ENCODE data around the gene C12orf76.
"Not testable (repeated sequence)": the region's sequence is repeated elsewhere in the genome, so short reads cannot be mapped to it uniquely, and the experiment has no call there.

Gene C12orf76

DNA sequence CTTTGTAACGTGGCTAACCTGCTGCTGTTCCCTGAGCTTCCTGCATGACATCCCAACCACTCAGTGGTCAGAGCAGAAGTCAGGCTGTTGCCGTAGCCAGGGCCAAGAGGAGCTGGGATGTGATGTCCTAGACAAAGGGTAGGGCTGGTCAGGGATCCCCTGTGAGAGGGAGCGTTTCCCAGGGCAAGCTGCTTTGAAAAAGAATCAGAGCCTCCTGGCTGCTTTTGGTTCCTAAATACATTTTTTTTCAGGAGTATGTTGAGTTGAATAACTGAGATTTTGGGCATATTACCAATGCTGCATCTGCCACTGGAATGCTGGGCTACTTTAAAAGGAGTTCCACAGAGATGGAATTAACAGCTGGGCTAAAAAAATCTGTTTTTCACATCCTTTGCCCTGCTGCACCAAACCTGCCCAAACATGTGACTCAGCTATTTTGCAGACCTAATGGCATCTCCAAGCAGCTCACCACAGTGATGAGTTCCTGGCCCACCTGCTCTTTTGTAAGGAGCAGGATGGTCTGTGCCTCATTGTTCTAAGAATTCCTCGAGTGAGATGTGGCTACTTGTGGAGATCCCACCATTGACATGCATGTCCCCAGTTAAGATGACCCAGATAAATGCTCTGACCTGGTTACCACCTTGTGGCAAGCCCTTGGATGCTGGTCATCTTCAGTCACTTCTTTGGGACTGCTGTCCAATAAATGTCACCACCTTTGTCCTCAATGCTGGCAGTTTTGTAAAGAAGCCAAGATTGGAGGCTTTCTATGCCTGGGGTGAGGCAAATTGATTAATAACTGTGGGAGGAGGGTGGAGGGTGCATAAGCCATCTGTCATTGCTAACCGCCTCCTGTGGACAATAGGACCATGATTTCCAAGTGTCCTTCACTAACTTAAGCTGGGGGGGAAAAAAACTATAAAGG lies 25.0 kb downstream of the C12orf76 start:
- H3K36me3 Mint-ChIP-seq (ENCODE audit: low read depth) = peaks cover 54% of the 10 kb centered on the region
- no peak overlapping the region for H3K27ac Mint-ChIP-seq

DNA sequence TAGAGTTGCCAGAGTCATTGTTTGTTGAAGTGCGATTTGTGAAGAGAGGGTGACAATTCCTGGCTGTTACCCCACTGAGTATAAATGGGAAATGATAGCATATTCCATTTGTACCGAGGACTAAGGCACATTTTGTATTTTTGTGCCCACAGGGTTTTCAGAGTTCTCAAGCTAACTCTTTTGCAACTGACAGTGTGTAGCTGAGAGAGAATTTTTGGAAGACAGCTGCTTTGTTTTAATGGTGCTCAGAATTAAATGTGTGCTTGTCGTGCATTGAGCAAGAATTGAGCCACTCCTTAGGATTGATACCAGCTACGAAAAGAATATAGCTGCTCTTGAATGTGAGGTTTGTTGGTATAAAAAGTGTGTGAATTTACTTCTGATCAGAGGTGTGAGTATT lies 27.4 kb downstream of the C12orf76 start:
- H3K36me3 Mint-ChIP-seq (ENCODE audit: low read depth) = peaks cover 50% of the 10 kb centered on the region
- H3K9me3 Mint-ChIP-seq = no peaks in the 10 kb centered on the region
- H3K4me3 Mint-ChIP-seq = no peak overlapping the region
- H3K27ac Mint-ChIP-seq = no peak overlapping the region
- no peaks in the 10 kb centered on the region for H3K27me3 Mint-ChIP-seq (ENCODE audit: low read depth)
- peaks cover 15% of the 10 kb centered on the region for H3K4me1 Mint-ChIP-seq (ENCODE audit: low read depth)

More for the DNA sequence above, 25.0 kb downstream of the C12orf76 start:
- H3K4me3 Mint-ChIP-seq = no peak overlapping the region
- H3K4me1 Mint-ChIP-seq (ENCODE audit: low read depth) = peaks cover 17% of the 10 kb centered on the region
- H3K27me3 Mint-ChIP-seq (ENCODE audit: low read depth) = no peaks in the 10 kb centered on the region
- H3K9me3 Mint-ChIP-seq = no peaks in the 10 kb centered on the region

DNA sequence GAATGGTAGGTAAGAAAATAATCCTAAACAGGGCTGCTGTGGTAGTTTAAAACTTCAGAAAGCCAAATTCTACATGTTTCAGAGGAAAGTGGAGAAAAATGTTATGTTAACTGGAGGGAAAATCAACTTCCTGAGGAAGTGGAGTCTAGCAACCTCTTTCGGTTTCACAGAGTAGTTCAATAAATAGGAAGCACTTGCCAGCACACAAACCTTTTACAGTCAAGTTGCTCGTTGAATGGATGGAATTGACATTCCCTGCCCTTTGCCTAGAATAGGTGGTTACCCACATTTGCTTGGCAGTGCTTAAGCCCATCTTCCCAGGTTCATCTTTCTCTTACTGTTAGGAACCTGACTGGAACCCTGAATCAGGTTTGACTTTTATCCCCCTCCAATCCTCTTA lies 33.2 kb downstream of the C12orf76 start:
- H3K36me3 Mint-ChIP-seq (ENCODE audit: low read depth) = peaks cover 38% of the 10 kb centered on the region
- no peaks in the 10 kb centered on the region for H3K9me3 Mint-ChIP-seq
- H3K27ac Mint-ChIP-seq = peak overlapping the region; percentile 88
- H3K4me1 Mint-ChIP-seq (ENCODE audit: low read depth) = peaks cover 41% of the 10 kb centered on the region
- no peaks in the 10 kb centered on the region for H3K27me3 Mint-ChIP-seq (ENCODE audit: low read depth)
- peak overlapping the region; percentile 70 for H3K4me3 Mint-ChIP-seq

DNA sequence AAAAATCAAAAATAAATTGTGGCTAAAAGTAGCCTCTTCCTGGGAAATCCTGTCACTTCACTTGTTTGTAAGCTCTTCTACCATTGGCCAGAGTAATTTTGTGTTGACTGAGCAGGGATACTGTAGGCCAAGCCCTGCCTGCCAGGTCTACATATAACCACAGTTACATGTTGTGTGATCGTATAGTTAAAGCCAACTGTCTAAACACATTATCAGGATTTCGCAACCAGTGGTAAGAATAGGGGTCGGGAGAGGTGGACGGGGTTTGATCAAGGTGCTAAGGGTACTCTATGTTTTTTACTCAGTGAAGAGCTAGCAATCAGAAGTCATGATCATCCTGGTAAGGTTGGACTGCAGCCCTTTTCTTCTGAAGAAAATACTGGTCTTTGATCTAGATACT lies 35.7 kb downstream of the C12orf76 start:
- Mint-ChIP-seq H3K27me3 (ENCODE audit: low read depth) (no peaks in the 10 kb centered on the region), H3K36me3 (ENCODE audit: low read depth) (peaks cover 29% of the 10 kb centered on the region), H3K4me3 (no peak overlapping the region), H3K27ac (peak overlapping the region; percentile 55), H3K4me1 (ENCODE audit: low read depth) (peaks cover 52% of the 10 kb centered on the region), H3K9me3 (no peaks in the 10 kb centered on the region)

DNA sequence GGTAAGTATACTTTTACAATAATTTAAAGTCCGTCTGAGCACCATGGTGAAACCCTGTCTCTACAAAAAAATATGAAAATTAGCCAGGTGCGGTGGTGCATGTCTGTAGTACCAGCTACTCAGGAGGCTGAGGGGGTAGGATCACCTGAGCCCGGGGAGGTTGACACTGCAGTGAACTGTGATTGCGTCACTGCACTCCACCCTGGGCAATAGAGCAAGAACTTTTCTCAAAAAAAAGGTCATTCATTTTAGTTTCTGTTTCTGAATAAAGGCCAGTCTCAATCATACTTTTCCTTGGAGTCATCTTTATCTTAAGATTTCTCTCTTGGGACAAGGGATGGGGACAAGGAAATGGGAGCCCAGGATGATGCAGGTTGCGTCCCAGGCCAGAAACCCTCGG lies 36.2 kb downstream of the C12orf76 start:
- H3K9me3 Mint-ChIP-seq = no peaks in the 10 kb centered on the region
- H3K27ac Mint-ChIP-seq = peak overlapping the region; percentile 55
- H3K36me3 Mint-ChIP-seq (ENCODE audit: low read depth) = peaks cover 26% of the 10 kb centered on the region
- H3K4me1 Mint-ChIP-seq (ENCODE audit: low read depth) = peaks cover 52% of the 10 kb centered on the region
- H3K4me3 Mint-ChIP-seq = no peak overlapping the region
- no peaks in the 10 kb centered on the region for H3K27me3 Mint-ChIP-seq (ENCODE audit: low read depth)

DNA sequence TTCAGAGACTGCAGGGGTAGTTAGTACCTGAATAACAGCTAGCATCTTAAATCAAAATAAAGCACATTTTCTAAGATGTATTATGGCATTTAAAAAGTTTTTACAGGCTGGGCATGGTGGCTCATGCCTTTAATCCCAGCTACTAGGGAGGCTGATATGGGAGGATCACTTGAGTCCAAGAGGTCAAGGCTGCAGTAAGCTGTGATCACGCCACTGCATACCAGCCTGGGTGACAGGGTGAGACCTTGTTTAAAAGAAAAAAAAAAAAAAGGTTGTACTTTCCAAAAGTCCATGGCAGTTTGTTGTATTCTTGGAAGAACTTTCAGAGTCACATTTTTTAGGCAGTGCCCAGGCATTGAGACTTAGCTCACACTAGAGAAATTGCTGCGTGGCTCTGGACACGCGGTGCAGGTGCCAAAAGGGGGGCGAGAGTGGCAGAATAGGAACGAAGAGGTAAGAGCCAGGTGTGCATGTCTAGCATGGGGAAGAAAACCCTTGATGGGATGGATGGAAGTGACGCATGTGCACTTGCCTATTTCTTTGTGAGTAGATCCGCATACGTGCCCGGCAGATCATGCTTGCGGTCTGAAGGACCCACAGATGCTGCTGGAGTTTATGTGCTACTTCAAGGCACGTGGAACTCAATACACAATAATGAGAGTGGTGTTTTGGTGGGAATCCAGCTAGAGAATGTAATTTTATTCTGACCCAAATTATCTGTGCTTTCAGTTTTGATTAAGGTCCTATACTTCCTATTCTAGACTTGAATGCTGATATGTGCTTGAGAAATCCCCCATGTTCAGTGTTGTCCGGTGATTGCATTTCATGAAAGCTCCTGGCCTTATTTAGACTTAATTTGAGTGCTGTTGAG lies 37.2 kb downstream of the C12orf76 start:
- Mint-ChIP-seq H3K4me3 (no peak overlapping the region), H3K36me3 (ENCODE audit: low read depth) (peaks cover 34% of the 10 kb centered on the region), H3K9me3 (no peaks in the 10 kb centered on the region), H3K27me3 (ENCODE audit: low read depth) (no peaks in the 10 kb centered on the region), H3K4me1 (ENCODE audit: low read depth) (peaks cover 52% of the 10 kb centered on the region), H3K27ac (peak overlapping the region; percentile 55)

DNA sequence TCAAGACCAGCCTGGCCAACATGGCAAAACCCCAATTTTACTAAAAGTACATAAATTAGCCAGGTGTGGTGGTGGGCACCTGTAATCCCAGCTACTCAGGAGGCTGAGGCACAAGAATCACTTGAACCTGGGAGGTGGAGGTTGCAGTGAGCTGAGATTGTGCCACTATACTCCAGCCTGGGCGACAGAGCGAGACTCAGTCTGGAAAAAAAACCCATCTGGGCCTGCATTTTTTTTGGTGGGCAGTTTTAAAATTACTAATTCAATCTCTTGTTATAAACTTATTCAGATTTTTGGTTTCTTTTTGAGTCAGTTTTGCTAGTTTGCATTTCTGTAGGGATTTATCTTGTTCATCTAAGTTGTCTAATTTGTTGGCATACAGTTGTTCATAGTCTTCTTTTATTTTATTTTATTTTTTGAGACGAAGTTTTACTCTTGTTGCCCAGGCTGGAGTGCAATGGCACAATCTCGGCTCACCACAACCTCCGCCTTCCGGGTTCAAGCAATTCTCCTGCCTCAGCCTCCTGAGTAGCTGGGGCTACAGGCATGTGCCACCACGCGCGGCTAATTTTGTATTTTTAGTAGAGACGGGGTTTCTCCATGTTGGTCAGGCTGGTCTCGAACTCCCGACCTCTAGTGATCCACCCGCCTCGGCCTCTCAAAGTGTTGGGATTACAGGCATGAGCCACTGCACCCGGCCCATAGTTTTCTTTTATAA lies 39.5 kb downstream of the C12orf76 start:
- not testable (repeated sequence) for H3K9me3 Mint-ChIP-seq; H3K4me3 Mint-ChIP-seq; H3K27me3 Mint-ChIP-seq (ENCODE audit: low read depth); H3K27ac Mint-ChIP-seq
- peaks cover 39% of the 10 kb centered on the region for H3K36me3 Mint-ChIP-seq (ENCODE audit: low read depth)
- H3K4me1 Mint-ChIP-seq (ENCODE audit: low read depth) = peaks cover 56% of the 10 kb centered on the region

DNA sequence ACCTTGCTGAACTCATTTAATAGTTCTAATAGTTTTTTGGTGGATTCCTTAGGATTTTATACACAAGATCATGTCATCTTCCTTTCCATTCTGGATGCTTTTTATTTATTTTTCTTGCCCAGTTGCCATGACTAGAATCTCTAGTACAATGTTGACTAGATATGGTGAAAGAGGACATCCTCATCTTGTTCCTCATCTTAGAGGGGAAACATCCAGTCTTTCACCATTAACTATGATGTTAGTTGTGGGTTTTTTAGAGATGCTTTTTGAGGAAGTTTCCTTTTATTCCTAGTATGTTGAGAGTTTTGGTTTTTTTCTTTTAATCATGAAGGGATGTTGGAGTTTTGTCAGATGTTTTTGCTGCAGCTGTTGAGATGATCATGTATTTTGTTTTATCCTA lies 40.4 kb downstream of the C12orf76 start:
- no peaks in the 10 kb centered on the region for H3K27me3 Mint-ChIP-seq (ENCODE audit: low read depth)
- H3K9me3 Mint-ChIP-seq = no peaks in the 10 kb centered on the region
- no peak overlapping the region for H3K4me3 Mint-ChIP-seq
- peak overlapping the region; percentile 56 for H3K27ac Mint-ChIP-seq
- H3K36me3 Mint-ChIP-seq (ENCODE audit: low read depth) = peaks cover 42% of the 10 kb centered on the region
- H3K4me1 Mint-ChIP-seq (ENCODE audit: low read depth) = peaks cover 58% of the 10 kb centered on the region

DNA sequence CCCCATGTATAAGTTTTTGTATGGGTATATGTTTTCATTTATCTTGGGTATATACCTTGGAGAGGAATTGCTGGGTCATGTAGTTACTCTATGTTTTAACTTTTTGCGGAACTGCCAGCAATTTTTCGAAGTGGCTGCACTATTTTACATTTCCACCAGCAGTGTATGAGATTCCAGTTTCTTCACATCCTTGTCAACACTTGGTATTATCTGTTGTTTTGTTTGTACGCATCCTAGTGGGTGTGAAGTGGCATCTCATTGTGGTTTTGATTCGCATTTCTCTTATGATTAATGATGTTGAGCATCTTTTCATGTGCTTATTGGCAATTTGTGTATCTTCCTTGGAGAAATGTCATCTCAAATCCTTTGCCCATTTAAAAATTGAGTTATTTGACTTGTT lies 42.2 kb downstream of the C12orf76 start:
- Mint-ChIP-seq H3K4me1 (ENCODE audit: low read depth) (peaks cover 45% of the 10 kb centered on the region), H3K27me3 (ENCODE audit: low read depth) (no peaks in the 10 kb centered on the region), H3K9me3 (no peaks in the 10 kb centered on the region)

DNA sequence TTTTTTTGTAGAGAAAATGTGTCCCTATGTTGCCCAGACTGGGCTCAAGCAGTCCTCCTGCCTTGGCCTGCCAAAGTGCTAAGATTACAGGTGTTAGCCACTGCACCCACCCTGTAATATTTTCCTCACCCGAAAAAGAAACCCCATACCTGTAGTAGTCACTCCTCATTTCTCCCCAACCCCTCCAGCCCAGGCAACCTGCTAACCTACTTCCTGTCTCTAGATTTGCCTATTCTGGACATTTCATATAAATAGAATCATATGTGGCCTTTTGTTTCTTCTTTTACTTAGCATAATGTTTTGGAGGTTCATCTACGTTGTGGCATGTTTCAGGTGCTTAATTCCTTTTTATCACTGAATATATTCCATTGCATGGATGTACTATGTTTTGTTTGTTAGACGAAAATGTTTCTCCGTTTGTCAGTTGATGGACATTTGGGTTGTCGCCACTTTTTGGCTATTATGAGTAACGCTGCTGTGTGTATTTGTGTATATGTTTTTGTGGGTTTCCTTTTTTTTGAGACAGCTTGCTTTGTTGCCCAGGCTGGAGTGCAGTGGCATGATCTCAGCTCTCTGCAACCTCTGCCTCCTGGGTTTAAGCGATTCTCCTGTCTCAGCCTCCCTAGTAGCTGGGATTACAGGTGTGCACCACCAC lies 42.9 kb downstream of the C12orf76 start:
- Mint-ChIP-seq H3K9me3 (no peaks in the 10 kb centered on the region), H3K4me1 (ENCODE audit: low read depth) (peaks cover 41% of the 10 kb centered on the region), H3K36me3 (ENCODE audit: low read depth) (peaks cover 38% of the 10 kb centered on the region), H3K4me3 (peak overlapping the region; percentile 43), H3K27ac (peak overlapping the region; percentile 62), H3K27me3 (ENCODE audit: low read depth) (no peaks in the 10 kb centered on the region)

More for the DNA sequence above, 42.2 kb downstream of the C12orf76 start:
- Mint-ChIP-seq H3K4me3 (no peak overlapping the region), H3K36me3 (ENCODE audit: low read depth) (peaks cover 36% of the 10 kb centered on the region), H3K27ac (no peak overlapping the region)

DNA sequence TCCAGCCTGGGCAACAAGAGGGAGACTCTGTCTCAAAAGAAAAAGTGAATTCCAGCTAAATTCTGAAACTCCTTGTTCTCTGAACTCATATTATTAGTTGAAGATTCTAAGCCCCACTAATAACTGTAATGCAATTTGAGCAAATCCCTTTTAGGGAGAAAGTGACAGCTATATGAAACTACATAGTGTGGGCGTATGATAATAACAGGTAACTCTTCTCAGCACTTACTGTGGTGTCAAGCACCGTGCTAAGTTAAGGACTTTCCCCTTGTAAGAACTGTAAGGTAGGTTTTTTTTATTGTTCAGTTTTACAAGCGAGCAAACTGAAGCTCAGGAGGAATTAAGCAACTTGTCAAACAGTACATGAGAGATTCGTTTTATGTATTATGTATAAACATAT lies 43.7 kb downstream of the C12orf76 start:
- Mint-ChIP-seq H3K27ac (peak overlapping the region; percentile 55), H3K27me3 (ENCODE audit: low read depth) (no peaks in the 10 kb centered on the region), H3K4me1 (ENCODE audit: low read depth) (peaks cover 40% of the 10 kb centered on the region)

DNA sequence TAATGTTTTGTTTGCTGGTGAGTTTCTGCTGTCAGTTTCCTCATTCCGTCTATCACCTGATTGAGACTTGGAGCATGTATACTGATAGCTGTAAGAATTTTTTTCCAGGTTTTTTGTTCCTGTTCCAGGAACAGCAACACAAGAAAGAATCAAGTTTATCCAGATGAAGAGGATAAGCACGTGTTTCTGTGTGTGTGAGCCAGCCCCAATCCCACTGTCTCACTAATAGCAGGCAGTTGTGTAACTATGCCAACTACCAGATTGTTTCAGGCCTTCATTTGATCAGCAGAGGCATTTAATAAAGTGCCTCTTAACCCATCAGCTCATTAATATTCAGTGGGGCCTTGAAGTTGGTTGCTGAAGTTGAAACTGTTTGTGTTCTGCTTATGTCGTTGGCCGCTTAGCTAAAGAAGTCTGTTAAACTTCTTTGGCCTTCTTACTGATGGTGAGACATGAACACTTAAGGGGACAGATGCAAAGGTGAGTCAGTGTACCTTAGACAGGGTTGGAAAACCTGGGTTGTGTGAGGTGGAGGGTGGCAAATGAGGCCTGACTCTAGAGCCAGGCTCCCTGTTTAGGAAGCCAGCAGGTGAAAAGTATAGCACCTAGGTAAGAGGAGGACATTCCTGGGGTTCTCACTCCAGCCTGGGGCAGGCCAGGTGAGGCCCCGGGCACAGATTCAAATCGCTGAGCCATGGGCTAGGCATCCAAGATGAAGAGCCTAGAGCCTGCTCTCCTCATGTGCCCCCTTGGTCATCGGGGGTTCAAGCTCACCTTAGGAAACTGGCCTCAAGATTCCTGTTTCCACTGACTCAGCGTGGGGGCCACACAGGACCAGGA lies 45.4 kb downstream of the C12orf76 start:
- Mint-ChIP-seq H3K4me1 (ENCODE audit: low read depth) (peaks cover 43% of the 10 kb centered on the region), H3K36me3 (ENCODE audit: low read depth) (peaks cover 30% of the 10 kb centered on the region), H3K4me3 (no peak overlapping the region), H3K27ac (peak overlapping the region; percentile 31), H3K9me3 (no peaks in the 10 kb centered on the region), H3K27me3 (ENCODE audit: low read depth) (no peaks in the 10 kb centered on the region)

More for the DNA sequence above, 43.7 kb downstream of the C12orf76 start:
- H3K4me3 Mint-ChIP-seq = peak overlapping the region; percentile 31
- H3K36me3 Mint-ChIP-seq (ENCODE audit: low read depth) = peaks cover 36% of the 10 kb centered on the region
- no peaks in the 10 kb centered on the region for H3K9me3 Mint-ChIP-seq

DNA sequence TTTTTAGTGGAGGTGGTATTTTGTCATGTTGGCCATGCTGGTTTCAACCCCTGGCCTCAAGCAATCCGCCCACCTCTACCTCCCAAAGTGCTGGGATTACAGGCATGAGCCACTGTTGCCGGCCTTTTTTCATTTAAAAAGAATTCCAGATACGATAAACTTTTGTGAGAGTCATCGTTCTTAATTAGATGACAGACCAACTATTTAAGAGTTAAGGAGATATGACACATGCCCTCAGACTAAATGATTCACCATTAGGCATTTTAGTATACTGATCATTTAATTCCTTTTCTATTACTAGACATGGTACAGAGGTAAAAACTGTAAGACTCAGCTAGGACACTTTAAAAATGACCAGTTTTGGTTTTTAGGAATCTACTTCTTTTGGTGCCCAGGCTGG lies 46.7 kb downstream of the C12orf76 start:
- H3K4me3 Mint-ChIP-seq = no peak overlapping the region
- H3K27me3 Mint-ChIP-seq (ENCODE audit: low read depth) = no peaks in the 10 kb centered on the region
- no peaks in the 10 kb centered on the region for H3K9me3 Mint-ChIP-seq
- H3K36me3 Mint-ChIP-seq (ENCODE audit: low read depth) = peaks cover 22% of the 10 kb centered on the region
- H3K4me1 Mint-ChIP-seq (ENCODE audit: low read depth) = peaks cover 47% of the 10 kb centered on the region
- H3K27ac Mint-ChIP-seq = no peak overlapping the region

All from T-helper 1 cell treated with Interleukin-12 subunit alpha and Interleukin-12 subunit beta and Interleukin-4 antibody, amounts not matched to agents 30 μg/mL and 1 μg/mL, for 36 hours (primary cell).